Panc1 (cell line): ENCODE results near the gene DIAPH2. TPM values are rescaled to one million over a fixed set of nuclear protein-coding genes. Genes with fewer than 3 reads are reported as not detected.

Experiments
- ATAC-seq: fragments of 200-7000 bp; cut with Tn5 transposase; 2 replicates; pipeline ENCODE4 v1.9.1; 2020; ENCODE audit warnings: mild to moderate bottlenecking, moderate library complexity
- BruUV-seq: library from RNA; stranded (reverse); fragments of 400-500 nt; replicated peaks from 2 replicates; lab custom pipeline; 2021; lab: Mats Ljungman, UMichigan
- CTCF ChIA-PET: fragments of 300-600 bp; sonication (Branson Sonifier 250); formaldehyde crosslinking; loops from one replicate; lab custom pipeline; 2022; ENCODE audit warnings: antibody characterized with exemption; lab: Charles Lee
- POLR2A ChIA-PET: fragments of 300-600 bp; sonication (Branson Sonifier 250); formaldehyde crosslinking; loops from one replicate; lab custom pipeline; 2022; ENCODE audit warnings: antibody characterized with exemption; lab: Charles Lee
- DNase-seq: peaks from one replicate; pipeline ENCODE4 v3.0.0-alpha.2; 2010; ENCODE audit warnings: low read depth, low spot score
- H3K27ac ChIP-seq: 2 replicates; pipeline ENCODE4 v1.5.1; 2011; ENCODE audit warnings: mild to moderate bottlenecking, low read length, inconsistent platforms
- H3K27me3 ChIP-seq: fragments of 200-500 bp; sonication (Bioruptor generic); 2 replicates; pipeline ENCODE4 v1.6.0; 2014; ENCODE audit warnings: low read length, inconsistent platforms; ENCODE audit not compliant: control insufficient read depth, insufficient read depth
- H3K36me3 ChIP-seq: fragments of 200-500 bp; sonication (Bioruptor generic); 2 replicates; pipeline ENCODE4 v1.5.1; 2014; ENCODE audit warnings: inconsistent platforms, mild to moderate bottlenecking, low read length, moderate library complexity; ENCODE audit not compliant: control insufficient read depth, insufficient read depth
- H3K4me1 ChIP-seq: 2 replicates; pipeline ENCODE4 v1.5.1; 2011; ENCODE audit warnings: inconsistent platforms, mild to moderate bottlenecking, low read length, moderate library complexity; ENCODE audit not compliant: control insufficient read depth, insufficient read depth
- H3K4me3 ChIP-seq, 2 experiments: 2 replicates each; pipeline ENCODE4 v1.5.1; 2011 to 2012; ENCODE audit warnings: low read depth in 2 of 2, low read length in 2 of 2, mild to moderate bottlenecking in 2 of 2, inconsistent platforms in 1 of 2, moderate library complexity in 1 of 2
- H3K9me3 ChIP-seq: fragments of 200-500 bp; sonication (Bioruptor generic); 2 replicates; pipeline ENCODE4 v1.5.1; 2014; ENCODE audit warnings: low read depth, mild to moderate bottlenecking, inconsistent platforms, low read length, moderate library complexity; ENCODE audit not compliant: control insufficient read depth, insufficient read depth
- CTCF ChIP-seq: fragments of 450-650 bp; IDR thresholded peaks from 2 replicates; pipeline ENCODE4 v1.5.1; 2017; ENCODE audit warnings: mild to moderate bottlenecking
- POLR2AphosphoS5 ChIP-seq: IDR thresholded peaks from 2 replicates; pipeline ENCODE4 v1.6.1; 2012; ENCODE audit warnings: mild to moderate bottlenecking, low read depth, low read length, moderate library complexity
- SIN3A ChIP-seq: IDR thresholded peaks from 2 replicates; pipeline ENCODE4 v1.6.1; 2012; ENCODE audit warnings: low read depth, mild to moderate bottlenecking, low read length, moderate library complexity, borderline replicate concordance; ENCODE audit not compliant: insufficient read depth
- TCF7L2 ChIP-seq: IDR thresholded peaks from 2 replicates; pipeline ENCODE4 v1.6.1; 2011; ENCODE audit warnings: mild to moderate bottlenecking, low read depth, low read length, inconsistent platforms
- in situ Hi-C: cut with HindIII; loops from 2 replicates; pipeline ENCODE4 v1.10.0; 2016; ENCODE audit warnings: low sequenced_read_pairs, low pct_unique_long_range_greater_than_20kb
- intact Hi-C: fragments of 100-400 bp; cut with micrococcal nuclease; formaldehyde crosslinking; loops from one replicate; pipeline ENCODE4 v1.10.0; 2022; ENCODE audit not compliant: unreplicated experiment
- total RNA-seq: library from RNA; stranded (reverse); gene quantifications from one replicate; pipeline ENCODE4 v1.2.1, GENCODE V29; 2021; ENCODE audit not compliant: unreplicated experiment
- TF ChIP-seq, protein P1 (sequence below), 2 experiments: IDR thresholded peaks; 2 replicates each; pipeline ENCODE4 v1.6.1; 2011 to 2012; ENCODE audit warnings: low read depth in 2 of 2, control low read depth in 1 of 2, low read length in 1 of 2, mild to moderate bottlenecking in 1 of 2, moderate library complexity in 1 of 2; ENCODE audit not compliant: insufficient read depth in 1 of 2

DIAPH2 gene
- total RNA-seq, 1 experiment from 2014 or later, result 17.0 TPM

DNA sequence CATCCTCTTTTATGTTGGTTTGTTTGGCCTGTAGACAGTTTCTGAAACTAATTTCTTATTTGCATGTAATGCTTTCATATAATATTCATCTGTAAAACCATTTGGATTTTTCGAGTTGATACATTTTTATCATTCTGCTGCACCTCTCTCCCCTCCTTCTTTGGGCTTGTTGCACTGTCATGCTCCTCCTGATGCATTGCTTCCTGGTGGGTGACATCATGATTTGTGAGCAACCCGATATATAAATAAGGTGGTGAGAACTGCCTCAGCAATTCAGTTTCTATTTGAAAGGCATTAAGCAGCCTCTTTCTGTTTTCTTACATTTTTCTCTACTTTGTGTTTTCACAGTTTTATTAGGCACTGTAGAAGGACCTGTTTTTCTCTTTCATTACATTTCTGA lies 714.8 kb downstream of the DIAPH2 start:
- intact Hi-C loops, result no loop called here
- in situ Hi-C loops, result no loop called here
- H3K4me3 ChIP-seq, result no peak overlapping the region
- no peak for TF ChIP-seq CTCF
- H3K36me3 ChIP-seq, result no peaks in the 10 kb centered on the region
- DNase-seq (no peak), ATAC-seq (no peak)
- POLR2A ChIA-PET, result no interaction called here
- H3K27ac ChIP-seq, result no peak overlapping the region
- no TSS peak for BruUV-seq
- no peaks in the 10 kb centered on the region for H3K4me1 ChIP-seq
- H3K27me3 ChIP-seq, result no peaks in the 10 kb centered on the region
- CTCF ChIA-PET, result no interaction called here
- H3K9me3 ChIP-seq, result no peaks in the 10 kb centered on the region

- H3K9me3 ChIP-seq, result no peaks in the 10 kb centered on the region
- intact Hi-C loops, result no loop called here
- in situ Hi-C loops, result no loop called here
- ChIA-PET CTCF (no interaction called here), POLR2A (no interaction called here)
- no peaks in the 10 kb centered on the region for H3K4me1 ChIP-seq
- TF ChIP-seq, protein P1, sequence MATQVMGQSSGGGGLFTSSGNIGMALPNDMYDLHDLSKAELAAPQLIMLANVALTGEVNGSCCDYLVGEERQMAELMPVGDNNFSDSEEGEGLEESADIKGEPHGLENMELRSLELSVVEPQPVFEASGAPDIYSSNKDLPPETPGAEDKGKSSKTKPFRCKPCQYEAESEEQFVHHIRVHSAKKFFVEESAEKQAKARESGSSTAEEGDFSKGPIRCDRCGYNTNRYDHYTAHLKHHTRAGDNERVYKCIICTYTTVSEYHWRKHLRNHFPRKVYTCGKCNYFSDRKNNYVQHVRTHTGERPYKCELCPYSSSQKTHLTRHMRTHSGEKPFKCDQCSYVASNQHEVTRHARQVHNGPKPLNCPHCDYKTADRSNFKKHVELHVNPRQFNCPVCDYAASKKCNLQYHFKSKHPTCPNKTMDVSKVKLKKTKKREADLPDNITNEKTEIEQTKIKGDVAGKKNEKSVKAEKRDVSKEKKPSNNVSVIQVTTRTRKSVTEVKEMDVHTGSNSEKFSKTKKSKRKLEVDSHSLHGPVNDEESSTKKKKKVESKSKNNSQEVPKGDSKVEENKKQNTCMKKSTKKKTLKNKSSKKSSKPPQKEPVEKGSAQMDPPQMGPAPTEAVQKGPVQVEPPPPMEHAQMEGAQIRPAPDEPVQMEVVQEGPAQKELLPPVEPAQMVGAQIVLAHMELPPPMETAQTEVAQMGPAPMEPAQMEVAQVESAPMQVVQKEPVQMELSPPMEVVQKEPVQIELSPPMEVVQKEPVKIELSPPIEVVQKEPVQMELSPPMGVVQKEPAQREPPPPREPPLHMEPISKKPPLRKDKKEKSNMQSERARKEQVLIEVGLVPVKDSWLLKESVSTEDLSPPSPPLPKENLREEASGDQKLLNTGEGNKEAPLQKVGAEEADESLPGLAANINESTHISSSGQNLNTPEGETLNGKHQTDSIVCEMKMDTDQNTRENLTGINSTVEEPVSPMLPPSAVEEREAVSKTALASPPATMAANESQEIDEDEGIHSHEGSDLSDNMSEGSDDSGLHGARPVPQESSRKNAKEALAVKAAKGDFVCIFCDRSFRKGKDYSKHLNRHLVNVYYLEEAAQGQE (IDR thresholded peaks at IDR 0.05; ENCODE audit: insufficient read depth in 1 of 2, low read depth in 2 of 2, low read length in 1 of 2), result no peak
- TF ChIP-seq POLR2AphosphoS5, result no peak
- TF ChIP-seq TCF7L2, result no peak
- TF ChIP-seq SIN3A, result no peak
- TF ChIP-seq CTCF, result no peak
- DNase-seq (no peak), ATAC-seq (no peak)
- BruUV-seq, result no TSS peak
- no peak overlapping the region for H3K4me3 ChIP-seq
- no peaks in the 10 kb centered on the region for H3K36me3 ChIP-seq
- H3K27ac ChIP-seq, result no peak overlapping the region
- H3K27me3 ChIP-seq, result no peaks in the 10 kb centered on the region
These were observed 715.9 kb downstream of the DIAPH2 start for GRCh38 chrX:97400492-97400891.

GRCh38 chrX:97401154-97401553 lies 716.5 kb downstream of the DIAPH2 start:
- DNase-seq, result no peak
- H3K27me3 ChIP-seq, result no peaks in the 10 kb centered on the region
- in situ Hi-C loops (no loop called here), intact Hi-C loops (no loop called here)
- H3K27ac ChIP-seq, result no peak overlapping the region
- no peaks in the 10 kb centered on the region for H3K4me1 ChIP-seq
- ATAC-seq, result no peak
- H3K4me3 ChIP-seq, result no peak overlapping the region
- BruUV-seq, result no TSS peak
- ChIA-PET POLR2A (no interaction called here), CTCF (no interaction called here)
- no peaks in the 10 kb centered on the region for H3K36me3 ChIP-seq
- no peaks in the 10 kb centered on the region for H3K9me3 ChIP-seq
- TF ChIP-seq POLR2AphosphoS5, result no peak
- no peak for TF ChIP-seq TCF7L2
- TF ChIP-seq CTCF, result no peak
- TF ChIP-seq, protein P1 (IDR thresholded peaks at IDR 0.05; ENCODE audit: insufficient read depth in 1 of 2, low read depth in 2 of 2, low read length in 1 of 2), result no peak
- no peak for TF ChIP-seq SIN3A
